NCI-H2227 (cell line): ENCODE measurements around the gene NPTN.
"Not testable (repeated sequence)": the region's sequence is repeated elsewhere in the genome, so short reads cannot be mapped to it uniquely, and the experiment has no call there.

Source experiments
- DNase-seq: peaks from one replicate; lab custom pipeline; 2025; ENCODE audit not compliant: unreplicated experiment; lab: John Stamatoyannopoulos, UW

Gene NPTN

GRCh38 chr15:73573037-73573436 lies 60.2 kb downstream of the NPTN start:
- no peak for DNase-seq

DNA sequence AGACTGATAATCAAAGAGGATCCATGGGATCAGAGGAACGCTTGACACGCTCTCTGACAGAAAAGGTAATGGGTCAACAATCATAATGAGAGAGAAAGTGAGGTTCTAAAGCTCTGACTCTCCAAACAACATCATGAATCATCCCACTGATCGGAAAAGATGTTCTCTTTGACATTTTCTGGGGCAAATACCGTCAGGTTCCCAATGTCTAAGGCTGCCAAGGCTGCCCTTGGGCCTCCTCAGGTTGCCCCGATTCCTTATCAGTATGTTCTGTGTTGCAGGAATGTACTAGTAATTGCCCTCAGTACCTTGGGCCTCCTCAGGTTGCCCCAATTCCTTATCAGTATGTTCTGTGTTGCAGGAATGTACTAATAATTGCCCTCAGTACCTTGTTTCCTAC lies 60.9 kb downstream of the NPTN start:
- no peak for DNase-seq

DNA sequence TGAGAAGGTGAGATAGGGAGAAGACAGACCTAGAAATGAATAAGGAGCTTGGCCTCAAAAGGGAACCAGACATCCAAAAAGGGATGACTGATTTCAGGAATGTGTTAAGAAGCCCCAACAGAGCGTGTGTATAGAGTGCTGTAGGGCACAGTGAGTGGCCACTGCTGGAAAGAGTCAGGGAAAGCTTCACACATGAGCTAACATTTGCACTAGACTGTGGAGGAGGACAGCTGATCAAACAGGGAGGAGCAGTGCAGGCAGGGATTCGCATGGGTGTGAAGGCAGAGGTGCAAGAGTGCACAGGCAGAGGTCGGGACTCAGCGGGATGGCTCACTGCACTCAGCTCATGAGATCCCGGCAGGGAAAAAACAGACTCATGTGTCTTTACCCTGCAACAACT lies 61.8 kb downstream of the NPTN start:
- peak; percentile 18 for DNase-seq

GRCh38 chr15:73570355-73571032 lies 62.7 kb downstream of the NPTN start:
- DNase-seq: no peak

DNA sequence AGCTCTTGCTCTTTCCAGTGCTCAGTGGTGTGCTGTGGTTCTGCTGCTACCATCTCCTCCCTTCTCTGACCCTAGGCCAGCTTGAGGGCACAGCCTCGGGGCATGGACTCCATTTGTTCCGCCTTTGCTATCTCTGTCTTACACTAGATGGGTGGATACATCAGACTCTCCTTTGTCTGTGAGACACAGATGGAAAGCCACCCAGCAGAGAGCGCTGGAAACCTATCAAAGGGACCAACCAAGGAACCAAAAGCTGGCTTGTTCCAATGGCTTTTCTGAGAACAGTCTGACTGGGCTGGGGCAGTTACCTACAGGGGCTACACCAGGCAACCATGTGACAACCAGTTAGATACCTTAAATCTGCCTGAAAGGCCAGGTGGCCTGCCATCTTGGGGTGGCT lies 63.8 kb downstream of the NPTN start:
- DNase-seq: no peak

DNA sequence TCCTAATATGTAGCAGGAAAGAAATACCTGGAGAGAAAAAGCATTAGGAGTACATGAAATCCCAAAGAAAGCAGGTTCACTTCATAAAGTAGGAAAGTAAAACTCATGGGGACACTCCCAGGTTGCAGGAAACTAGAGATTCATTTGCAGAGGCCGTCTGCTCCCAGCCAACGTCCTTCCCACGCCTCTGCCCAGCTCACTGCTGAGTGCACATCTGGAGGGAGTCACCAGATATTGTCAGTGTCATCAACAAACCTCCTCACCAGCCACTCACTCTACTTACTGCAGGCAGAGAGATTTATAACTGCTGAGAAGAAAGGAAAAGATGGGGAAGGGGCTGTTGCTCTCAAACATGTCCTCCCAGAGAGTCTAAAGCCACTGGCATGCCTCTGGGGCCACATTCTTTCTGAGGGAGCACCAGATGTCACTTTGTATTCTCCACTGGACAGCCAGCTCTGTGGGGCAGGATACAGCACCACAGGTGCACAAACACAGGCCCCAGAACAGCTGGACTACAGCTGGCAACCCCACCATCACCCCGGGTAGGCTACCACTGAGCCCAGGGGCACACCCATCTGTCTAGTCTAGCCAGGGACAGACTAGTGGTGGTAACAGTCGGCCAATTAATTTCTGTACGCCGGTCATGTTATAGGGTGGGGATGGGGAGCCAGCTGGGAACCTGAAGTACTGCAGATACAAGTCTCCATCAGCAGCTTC lies 64.5 kb downstream of the NPTN start:
- DNase-seq: no peak

DNA sequence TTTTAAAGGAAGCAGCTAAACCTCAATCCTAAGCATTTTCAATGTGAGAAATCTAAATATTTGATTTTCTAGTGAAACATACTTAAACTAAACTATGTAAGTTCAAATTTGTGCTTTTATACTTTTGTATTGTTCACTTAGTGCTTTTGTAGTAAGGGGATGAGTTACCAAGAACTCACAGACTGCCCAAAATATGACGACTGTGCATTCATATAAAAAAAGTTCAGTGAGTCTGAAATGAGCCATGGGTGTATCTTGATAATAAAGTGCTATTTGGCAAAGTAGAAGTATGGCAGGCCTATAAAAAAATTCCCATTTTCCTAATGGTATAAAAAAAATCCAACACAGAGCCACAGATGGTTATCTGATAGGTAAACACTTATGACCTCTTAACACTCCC lies 66.2 kb downstream of the NPTN start:
- no peak for DNase-seq

DNA sequence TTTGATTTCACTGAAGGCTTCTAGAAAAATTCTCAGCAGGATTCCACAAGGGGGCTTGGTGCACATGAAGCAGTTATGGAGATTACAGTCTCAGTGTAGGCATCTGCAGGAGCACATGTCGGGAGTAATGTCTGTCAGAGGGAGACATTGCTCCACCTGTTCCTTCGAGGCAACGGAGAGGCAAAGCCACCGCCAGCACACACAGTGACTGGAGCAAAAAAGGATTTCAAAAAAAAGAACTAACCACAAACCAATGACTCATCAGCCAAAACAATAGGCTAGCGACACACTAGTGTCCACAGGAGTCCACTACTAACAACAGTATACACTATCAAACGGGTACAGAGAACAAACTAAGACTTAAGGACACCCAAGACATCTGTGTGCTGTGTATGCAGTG lies 68.9 kb downstream of the NPTN start:
- no peak for DNase-seq

DNA sequence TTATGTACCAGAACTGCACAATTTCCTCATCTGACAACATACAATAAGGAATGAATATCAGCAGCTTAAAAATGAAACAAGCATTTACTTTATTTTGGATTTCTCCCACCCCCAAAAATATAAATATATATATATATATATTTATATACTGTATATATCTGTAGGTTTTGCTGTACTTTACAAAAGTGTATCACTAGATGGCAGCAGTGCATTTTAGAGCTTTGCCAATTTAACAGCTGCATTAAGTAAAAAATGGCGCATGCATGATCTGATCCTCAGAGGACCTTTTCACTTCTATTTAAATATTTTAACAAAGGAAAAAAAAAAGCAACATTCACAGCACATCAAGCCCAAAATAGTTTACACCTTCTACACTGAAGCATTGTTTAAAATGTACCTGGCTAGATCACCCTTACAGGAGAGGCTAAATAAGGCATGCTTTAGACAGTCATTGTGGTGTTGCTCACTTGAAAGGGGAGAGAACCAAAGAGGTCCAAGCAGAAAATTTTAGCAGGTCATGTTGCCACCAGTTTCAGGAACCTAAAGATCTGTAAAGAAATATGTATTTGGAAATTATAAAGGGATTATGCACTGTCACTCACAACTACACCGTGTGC lies 72.6 kb downstream of the NPTN start:
- DNase-seq: peak; percentile 68

DNA sequence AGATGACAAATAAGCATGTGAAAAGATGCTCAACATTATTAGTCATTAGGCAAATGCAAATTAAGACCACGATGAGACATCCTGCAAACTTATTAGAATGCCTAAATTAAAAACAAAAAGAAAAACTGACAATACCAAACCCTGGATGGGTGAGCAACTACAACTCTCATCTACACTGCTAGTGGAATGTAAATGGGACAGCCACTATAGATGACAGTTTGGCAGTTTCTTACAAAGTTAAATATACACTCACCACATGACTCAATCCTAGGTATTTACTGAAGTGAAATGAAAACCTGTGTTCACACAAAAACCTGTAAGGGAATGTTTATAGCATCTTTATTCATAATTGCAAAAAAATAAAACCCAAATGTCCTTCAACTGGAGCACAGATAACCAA lies 74.7 kb downstream of the NPTN start:
- DNase-seq: no peak

DNA sequence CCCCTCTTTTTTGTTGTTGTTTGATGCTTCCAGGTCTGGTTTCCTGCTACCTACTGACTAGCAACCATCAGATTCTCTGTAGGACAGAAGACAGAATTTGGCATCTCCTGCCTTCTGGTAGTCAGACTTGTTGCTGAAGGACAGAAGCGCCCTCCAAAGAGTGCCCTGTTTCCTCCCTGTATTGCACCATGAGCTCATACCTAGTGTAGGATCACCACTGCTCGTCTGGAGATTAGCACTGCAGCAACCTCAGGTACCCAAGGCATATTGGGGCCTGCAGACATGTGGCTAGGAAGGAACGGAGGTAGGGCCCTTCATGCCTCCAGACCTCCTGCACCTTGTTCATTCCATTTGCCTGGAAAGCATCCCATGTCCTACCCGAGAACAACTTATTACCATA lies 78.1 kb downstream of the NPTN start:
- DNase-seq: no peak

DNA sequence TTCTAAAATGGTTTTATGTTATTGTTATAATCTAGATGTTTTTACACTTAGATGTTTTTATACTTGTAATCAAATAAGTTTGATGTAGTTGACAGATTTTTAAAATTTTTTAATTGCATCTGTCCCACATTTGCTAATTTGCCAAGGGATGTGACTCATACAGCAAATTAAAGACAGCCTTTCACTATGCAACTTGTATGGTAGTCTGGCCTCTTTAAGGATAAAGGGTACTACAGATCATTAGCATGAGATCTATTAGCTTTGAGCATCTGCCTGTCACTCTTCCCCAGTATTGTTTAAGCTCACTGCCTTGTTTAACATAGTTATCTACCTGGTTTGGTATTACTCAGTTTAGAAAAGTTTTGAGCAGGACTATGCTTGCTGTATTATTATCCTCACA lies 83.0 kb downstream of the NPTN start:
- DNase-seq: no peak

DNA sequence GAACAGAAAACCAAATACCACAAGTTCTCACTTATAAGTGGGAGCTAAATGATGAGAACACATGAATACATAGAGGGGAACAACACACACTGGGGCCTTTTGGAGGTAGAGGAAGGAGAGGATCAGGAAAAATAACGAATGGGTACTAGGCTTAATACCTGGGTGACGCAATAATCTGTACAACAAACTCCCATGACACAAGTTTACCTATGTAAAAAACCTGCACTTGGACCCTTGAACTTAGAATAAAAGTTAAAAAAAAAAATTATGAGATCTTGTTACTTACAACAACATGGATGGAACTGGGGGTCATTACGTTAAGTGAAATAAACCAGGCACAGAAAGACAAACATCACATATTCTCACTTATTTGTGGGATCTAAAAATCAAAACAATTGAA lies 84.3 kb downstream of the NPTN start:
- not testable (repeated sequence) for DNase-seq

DNA sequence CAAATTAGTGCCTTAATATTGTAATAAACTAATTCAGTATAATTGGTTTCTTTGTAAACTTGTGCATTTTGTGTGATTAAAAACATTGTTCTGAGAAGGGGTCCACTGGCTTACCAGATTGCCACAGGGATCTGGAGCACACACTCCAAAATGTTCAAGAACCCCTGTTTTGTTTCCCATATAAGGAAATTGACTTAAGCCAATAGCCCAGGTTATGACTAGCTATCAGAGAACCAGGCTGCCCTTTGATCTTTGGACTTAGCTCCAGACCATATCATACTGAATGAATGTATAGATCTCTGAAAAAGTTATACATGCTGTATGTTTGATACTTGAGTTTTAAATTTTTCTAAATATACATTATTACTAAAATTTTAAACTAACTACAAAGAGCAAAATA lies 91.7 kb downstream of the NPTN start:
- no peak for DNase-seq

DNA sequence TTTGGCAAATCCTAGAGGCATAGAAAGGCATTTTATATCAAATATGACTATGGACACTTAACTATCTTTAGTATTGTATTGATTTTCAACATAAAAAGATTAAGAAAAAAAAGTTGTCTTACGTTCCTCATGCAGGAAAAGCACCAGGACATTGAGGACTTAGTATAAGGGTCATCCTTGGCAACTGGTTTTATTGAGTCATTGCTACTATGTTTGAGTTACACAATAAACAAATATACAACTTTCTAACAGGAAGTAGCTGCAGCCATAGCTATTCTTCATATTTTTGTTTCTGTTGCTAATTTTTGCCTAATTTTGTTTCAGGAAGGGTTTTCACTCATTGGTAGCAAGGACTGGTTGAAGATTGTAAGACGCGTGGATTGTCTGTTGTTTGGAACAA lies 93.0 kb downstream of the NPTN start:
- no peak for DNase-seq

GRCh38 chr15:73539212-73540128 lies 93.7 kb downstream of the NPTN start:
- DNase-seq: no peak

DNA sequence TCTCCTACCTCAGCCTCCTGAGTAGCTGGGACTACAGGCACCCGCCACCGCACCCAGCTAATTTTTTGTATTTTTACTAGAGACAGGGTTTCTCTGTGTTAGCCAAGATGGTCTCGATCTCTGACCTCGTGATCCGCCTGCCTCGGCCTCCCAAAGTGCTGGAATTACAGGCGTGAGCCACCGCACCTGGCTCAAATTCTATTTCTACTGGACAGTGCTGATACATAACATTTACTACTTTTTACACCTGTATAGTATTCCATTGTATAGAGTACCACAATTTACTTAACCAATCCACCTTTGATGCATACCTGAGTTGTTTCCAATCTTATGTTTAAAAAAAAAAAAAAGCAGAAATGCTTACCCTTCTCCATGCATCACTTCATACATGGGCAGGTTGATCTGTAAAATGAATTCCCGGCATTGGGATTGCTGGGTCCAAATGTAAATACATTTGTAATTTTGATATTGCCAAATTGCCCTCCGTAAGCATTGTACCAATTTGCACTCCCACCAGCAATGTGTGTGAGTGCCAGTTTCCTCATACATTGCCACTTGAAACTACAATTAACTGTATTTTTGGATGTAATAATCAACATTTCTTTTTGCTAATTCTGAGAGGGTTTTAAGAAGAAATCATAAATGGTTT lies 94.5 kb downstream of the NPTN start:
- DNase-seq: no peak

GRCh38 chr15:73538123-73538522 lies 95.1 kb downstream of the NPTN start:
- DNase-seq: no peak

GRCh38 chr15:73530649-73531048 lies 102.5 kb downstream of the NPTN start:
- DNase-seq: no peak

- no peak for DNase-seq
These were observed 105.6 kb downstream of the NPTN start for GRCh38 chr15:73527598-73527997.

DNA sequence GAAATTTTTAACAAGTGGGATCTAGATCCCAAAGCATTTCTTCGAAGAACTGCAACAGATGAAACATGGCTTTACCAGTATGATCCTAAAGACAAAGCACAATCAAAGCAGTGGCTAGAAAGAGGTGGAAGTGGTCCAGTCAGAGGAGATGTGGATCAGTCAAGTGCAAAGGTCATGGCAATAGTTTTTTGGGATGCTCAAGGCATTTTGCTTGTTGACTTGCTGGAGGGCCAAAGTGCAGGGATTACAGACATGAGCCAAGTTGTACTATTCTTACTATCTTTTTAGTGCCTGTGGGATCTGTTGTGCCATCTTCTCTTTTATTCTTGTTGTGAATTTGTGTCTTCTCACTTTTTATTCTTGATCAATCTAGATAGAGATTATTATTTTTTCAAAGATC lies 108.3 kb downstream of the NPTN start:
- DNase-seq: no peak
